ENCODE measurements around the gene MIEN1. TPM values are rescaled to one million over a fixed set of nuclear protein-coding genes. Genes with fewer than 3 reads are reported as not detected.
A peak's percentile ranks its signal among the peaks of the same experiment; 100 is the strongest.

The MIEN1 gene
- total RNA-seq, 1 experiment from 2014 or later, result 50.8 TPM

DNA sequence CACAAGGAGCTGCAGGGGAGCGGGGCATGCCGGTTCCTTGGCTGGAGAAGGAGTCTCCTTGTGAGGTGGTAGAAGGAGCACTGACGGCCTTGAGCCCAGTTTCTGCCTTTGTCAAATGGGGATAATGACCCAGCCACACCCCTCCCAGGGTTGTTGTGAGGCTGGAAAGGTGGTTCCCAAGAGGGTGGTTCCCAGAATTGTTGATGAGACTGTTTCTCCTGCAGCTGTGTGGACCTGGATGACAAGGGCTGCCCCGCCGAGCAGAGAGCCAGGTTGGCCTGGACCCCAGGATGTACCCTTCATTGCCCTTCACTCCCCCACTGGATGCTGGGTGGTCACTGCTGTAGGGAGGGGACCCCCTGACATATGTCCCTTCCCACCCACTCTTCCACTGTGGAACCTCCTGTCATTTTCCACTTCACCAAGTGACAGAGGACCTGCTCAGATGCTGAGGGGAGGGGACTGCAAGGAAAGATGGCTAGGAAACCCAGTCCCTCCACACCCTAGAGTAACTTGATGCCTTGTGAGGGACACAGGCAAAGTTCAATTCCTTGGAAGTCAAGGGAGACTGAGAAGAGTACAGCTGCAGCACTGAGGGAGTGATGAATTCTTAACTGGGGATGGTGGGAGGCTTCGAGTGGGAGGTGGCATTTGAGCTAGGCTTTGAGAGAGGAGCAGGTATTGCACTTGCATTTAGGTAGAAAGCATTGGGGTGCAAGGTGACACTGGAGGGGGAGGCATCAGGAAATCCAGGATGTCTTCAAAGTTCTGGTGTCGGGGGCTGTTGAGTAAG is 10.6 kb downstream of the MIEN1 start:
- no peak overlapping the region for H4K5ac ChIP-seq (ENCODE audit: insufficient read length, low read depth, low read length)
- H3K4ac ChIP-seq (ENCODE audit: low read depth, low read length), result no peak overlapping the region
- no peak overlapping the region for H2AK5ac ChIP-seq (ENCODE audit: insufficient read length, low read length)
- no peak overlapping the region for H2BK15ac ChIP-seq (ENCODE audit: low read depth, low read length)
- H3K27ac Mint-ChIP-seq, result peak overlapping the region in 2 of 3 experiments; percentile 10 to 29; a peak in 2 of 7 replicates
- no peak overlapping the region for H3K4me3 Mint-ChIP-seq
- H4K8ac ChIP-seq (replicated peaks; ENCODE audit: insufficient read length, low read depth, low read length), result no peak overlapping the region
- no peak overlapping the region for H3K14ac ChIP-seq (ENCODE audit: insufficient read depth, low read length)
- no peak overlapping the region for H3K23ac ChIP-seq (ENCODE audit: insufficient read length, low read depth, low read length)
- no peak overlapping the region for H2BK12ac ChIP-seq (ENCODE audit: insufficient read length, low read depth, low read length)
- H2BK5ac ChIP-seq (ENCODE audit: insufficient read length, low read length), result no peak overlapping the region
- H4K20me1 ChIP-seq (ENCODE audit: control insufficient read depth, insufficient read depth, insufficient read length), result no peaks in the 10 kb centered on the region
- H3K9me3 ChIP-seq (ENCODE audit: control insufficient read depth, low read depth, low read length), result no peaks in the 10 kb centered on the region
- no peak for DNase-seq
- H3K9me3 Mint-ChIP-seq, result no peaks in the 10 kb centered on the region
- H3K4me2 ChIP-seq (ENCODE audit: insufficient read depth, insufficient read length, low read length), result no peak overlapping the region
- no peak overlapping the region for H4K91ac ChIP-seq (ENCODE audit: insufficient read length, low read depth, low read length)
- no peaks in the 10 kb centered on the region for H3K23me2 ChIP-seq (ENCODE audit: insufficient read length, low read depth, low read length, poor library complexity, severe bottlenecking)
- H3K79me1 ChIP-seq (ENCODE audit: insufficient read depth, low read depth, low read length, poor library complexity, severe bottlenecking), result no peaks in the 10 kb centered on the region
- H2BK20ac ChIP-seq (ENCODE audit: low read depth, low read length, poor library complexity, severe bottlenecking), result no peak overlapping the region
- no peak overlapping the region for H3K56ac ChIP-seq (ENCODE audit: insufficient read length, low read depth, low read length)
- no peaks in the 10 kb centered on the region for H3K27me3 ChIP-seq (ENCODE audit: insufficient read depth, low read length)
- H3K27ac ChIP-seq (ENCODE audit: insufficient read length, low read depth, low read length), result no peak overlapping the region
- H3K36me3 Mint-ChIP-seq (ENCODE audit: insufficient read depth in 1 of 3, low read depth in 3 of 3), result peaks cover 66 to 95% (median 81%) of the 10 kb centered on the region in 3 experiments
- peaks cover 3 to 8% of the 10 kb centered on the region in 2 experiments for H3K4me1 Mint-ChIP-seq
- H2AFZ ChIP-seq (ENCODE audit: low read length), result no peak overlapping the region
- H3K4me1 ChIP-seq (ENCODE audit: insufficient read depth, low read length), result no peaks in the 10 kb centered on the region
- no peaks in the 10 kb centered on the region for H3K79me2 ChIP-seq (ENCODE audit: insufficient read depth, low read length)
- H3K27me3 Mint-ChIP-seq (ENCODE audit: low read depth), result no peaks in the 10 kb centered on the region
- no peak overlapping the region for H3K9ac ChIP-seq (ENCODE audit: extremely low read depth, insufficient read length, low read length)
- no peak overlapping the region for H2BK120ac ChIP-seq (ENCODE audit: low read depth, low read length, poor library complexity, severe bottlenecking)
- H3T11ph ChIP-seq (ENCODE audit: low read length), result no peak overlapping the region
- H3K18ac ChIP-seq (ENCODE audit: insufficient read length, low read depth, low read length), result no peak overlapping the region
- WGBS (ENCODE audit: extremely low coverage, insufficient read length, low lambda C conversion rate), result no CpG with 5 or more reads among the region's 7 CpGs
- no peak for TF ChIP-seq CTCF (conservative IDR thresholded peaks at IDR 0.05)

Measured in H9 (cell line).